H9 (cell line): ENCODE results near the gene TSR1. TPM values are rescaled to one million over a fixed set of nuclear protein-coding genes. Genes with fewer than 3 reads are reported as not detected.

Experiments used
- DNase-seq: peaks from one replicate; pipeline ENCODE4 v3.0.0-alpha.2; 2017
- H2AFZ ChIP-seq: one replicate; pipeline ENCODE4 v1.6.1; 2013; ENCODE audit warnings: mild to moderate bottlenecking, low read length, control low read depth, moderate library complexity
- H2AK5ac ChIP-seq: 2 replicates; pipeline ENCODE4 v1.6.1; 2013; ENCODE audit warnings: low read length, control low read depth, mixed read lengths; ENCODE audit not compliant: insufficient read length
- H2BK120ac ChIP-seq: one replicate; pipeline ENCODE4 v1.6.1; 2013; ENCODE audit warnings: low read depth, mild to moderate bottlenecking, low read length, control low read depth, inconsistent platforms; ENCODE audit not compliant: poor library complexity, severe bottlenecking
- H2BK12ac ChIP-seq: 2 replicates; pipeline ENCODE4 v1.6.1; 2013; ENCODE audit warnings: low read length, control low read depth, mixed read lengths, low read depth; ENCODE audit not compliant: insufficient read length
- H2BK15ac ChIP-seq: 2 replicates; pipeline ENCODE4 v1.6.1; 2013; ENCODE audit warnings: low read depth, low read length, control low read depth
- H2BK20ac ChIP-seq: one replicate; pipeline ENCODE4 v1.6.1; 2013; ENCODE audit warnings: low read depth, mild to moderate bottlenecking, low read length, control low read depth, inconsistent platforms; ENCODE audit not compliant: poor library complexity, severe bottlenecking
- H2BK5ac ChIP-seq: 2 replicates; pipeline ENCODE4 v1.6.1; 2013; ENCODE audit warnings: low read length, control low read depth, mixed read lengths; ENCODE audit not compliant: insufficient read length
- H3K14ac ChIP-seq: 2 replicates; pipeline ENCODE4 v1.6.1; 2013; ENCODE audit warnings: low read length, control low read depth; ENCODE audit not compliant: insufficient read depth
- H3K18ac ChIP-seq: 2 replicates; pipeline ENCODE4 v1.6.1; 2013; ENCODE audit warnings: low read depth, mild to moderate bottlenecking, mixed read lengths, low read length, control low read depth; ENCODE audit not compliant: insufficient read length
- H3K23ac ChIP-seq: 2 replicates; pipeline ENCODE4 v1.6.1; 2013; ENCODE audit warnings: low read length, control low read depth, mixed read lengths, low read depth; ENCODE audit not compliant: insufficient read length
- H3K23me2 ChIP-seq: 2 replicates; pipeline ENCODE4 v1.6.1; 2013; ENCODE audit warnings: low read depth, mild to moderate bottlenecking, mixed read lengths, low read length, control low read depth; ENCODE audit not compliant: insufficient read length, poor library complexity, severe bottlenecking
- H3K27ac ChIP-seq: 2 replicates; pipeline ENCODE4 v1.5.1; 2013; ENCODE audit warnings: low read length, control low read depth, mixed read lengths, low read depth; ENCODE audit not compliant: insufficient read length
- H3K27me3 ChIP-seq: 2 replicates; pipeline ENCODE4 v1.6.1; 2013; ENCODE audit warnings: low read length, control low read depth, inconsistent platforms; ENCODE audit not compliant: insufficient read depth
- H3K4ac ChIP-seq: 2 replicates; pipeline ENCODE4 v1.6.1; 2013; ENCODE audit warnings: low read depth, mild to moderate bottlenecking, control low read depth, inconsistent platforms, low read length, moderate library complexity
- H3K4me1 ChIP-seq: 2 replicates; pipeline ENCODE4 v1.6.1; 2013; ENCODE audit warnings: low read length, control low read depth, inconsistent platforms; ENCODE audit not compliant: insufficient read depth
- H3K4me2 ChIP-seq: 2 replicates; pipeline ENCODE4 v1.6.1; 2013; ENCODE audit warnings: low read length, control low read depth, mixed read lengths; ENCODE audit not compliant: insufficient read length, insufficient read depth
- H3K56ac ChIP-seq: 2 replicates; pipeline ENCODE4 v1.6.1; 2013; ENCODE audit warnings: low read depth, mild to moderate bottlenecking, mixed read lengths, low read length, control low read depth; ENCODE audit not compliant: insufficient read length
- H3K79me1 ChIP-seq: 2 replicates; pipeline ENCODE4 v1.6.1; 2013; ENCODE audit warnings: low read depth, mild to moderate bottlenecking, moderate library complexity, low read length, control low read depth, inconsistent platforms; ENCODE audit not compliant: insufficient read depth, poor library complexity, severe bottlenecking
- H3K79me2 ChIP-seq: 2 replicates; pipeline ENCODE4 v1.6.1; 2013; ENCODE audit warnings: low read length, control low read depth, inconsistent platforms; ENCODE audit not compliant: insufficient read depth
- H3K9ac ChIP-seq: 2 replicates; pipeline ENCODE4 v1.6.1; 2013; ENCODE audit warnings: low read length, control low read depth, mixed read lengths; ENCODE audit not compliant: insufficient read length; ENCODE audit errors: extremely low read depth
- H3K9me3 ChIP-seq: one replicate; pipeline ENCODE4 v1.6.1; 2013; ENCODE audit warnings: low read depth, low read length, inconsistent platforms; ENCODE audit not compliant: control insufficient read depth
- H3T11ph ChIP-seq: one replicate; pipeline ENCODE4 v1.6.1; 2013; ENCODE audit warnings: mild to moderate bottlenecking, low read length, control low read depth, inconsistent platforms
- H4K20me1 ChIP-seq: one replicate; pipeline ENCODE4 v1.6.1; 2013; ENCODE audit not compliant: control insufficient read depth, insufficient read length, insufficient read depth
- H4K5ac ChIP-seq: 2 replicates; pipeline ENCODE4 v1.6.1; 2013; ENCODE audit warnings: low read depth, mild to moderate bottlenecking, mixed read lengths, low read length, control low read depth; ENCODE audit not compliant: insufficient read length
- H4K8ac ChIP-seq: replicated peaks from 2 replicates; pipeline ENCODE4 v1.6.1; 2013; ENCODE audit warnings: low read length, control low read depth, mixed read lengths, low read depth; ENCODE audit not compliant: insufficient read length
- H4K91ac ChIP-seq: 2 replicates; pipeline ENCODE4 v1.6.1; 2013; ENCODE audit warnings: low read depth, mild to moderate bottlenecking, moderate library complexity, mixed read lengths, low read length, control low read depth; ENCODE audit not compliant: insufficient read length
- H3K27ac Mint-ChIP-seq, 3 experiments: 2 replicates in 2 of 3; 3 replicates in 1 of 3; pipeline ENCODE4 v1.8.0; 2020 to 2021; ENCODE audit warnings: mixed read lengths in 3 of 3, mild to moderate bottlenecking in 1 of 3, moderate library complexity in 1 of 3
- H3K27me3 Mint-ChIP-seq: 2 replicates; pipeline ENCODE4 v1.8.0; 2021; ENCODE audit warnings: low read depth, mild to moderate bottlenecking, moderate library complexity, mixed read lengths
- H3K36me3 Mint-ChIP-seq, 3 experiments: 2 replicates in 2 of 3; 3 replicates in 1 of 3; pipeline ENCODE4 v1.8.0; 2020 to 2021; ENCODE audit warnings: low read depth in 3 of 3, mixed read lengths in 3 of 3; ENCODE audit not compliant: insufficient read depth in 1 of 3
- H3K4me1 Mint-ChIP-seq, 2 experiments: 2 replicates each; pipeline ENCODE4 v1.8.0; 2020; ENCODE audit warnings: mixed read lengths in 2 of 2
- H3K4me3 Mint-ChIP-seq, 2 experiments: 2 replicates in 1 of 2; 3 replicates in 1 of 2; pipeline ENCODE4 v1.8.0; 2020 to 2021; ENCODE audit warnings: mild to moderate bottlenecking in 2 of 2, mixed read lengths in 2 of 2, moderate library complexity in 1 of 2
- H3K9me3 Mint-ChIP-seq, 2 experiments: 2 replicates in 1 of 2; 3 replicates in 1 of 2; pipeline ENCODE4 v1.8.0; 2020; ENCODE audit warnings: mild to moderate bottlenecking in 2 of 2, mixed read lengths in 2 of 2, moderate library complexity in 1 of 2
- WGBS: extraction: QIAGEN DNeasy Blood & Tissue Kit; methylation state at CpG from one replicate; pipeline ENCODE4 v1.1.7; 2013; ENCODE audit warnings: missing lambda C conversion rate, low lambda C conversion rate, mixed read lengths; ENCODE audit not compliant: insufficient read length; ENCODE audit errors: extremely low coverage; 5-methylcytosine and 5-hydroxymethylcytosine counted together
- total RNA-seq: library from RNA; stranded (reverse); gene quantifications from 2 replicates; pipeline ENCODE4 v1.2.1, GENCODE V29; 2021
- TF ChIP-seq, protein P1 (sequence below): fragments of 200-600 bp; sonication (generic); conservative IDR thresholded peaks from 3 replicates; pipeline ENCODE4 v1.8.0; 2021; ENCODE audit warnings: antibody characterized with exemption, mild to moderate bottlenecking

The TSR1 gene
- total RNA-seq, 1 experiment from 2014 or later = 81.1 TPM

DNA sequence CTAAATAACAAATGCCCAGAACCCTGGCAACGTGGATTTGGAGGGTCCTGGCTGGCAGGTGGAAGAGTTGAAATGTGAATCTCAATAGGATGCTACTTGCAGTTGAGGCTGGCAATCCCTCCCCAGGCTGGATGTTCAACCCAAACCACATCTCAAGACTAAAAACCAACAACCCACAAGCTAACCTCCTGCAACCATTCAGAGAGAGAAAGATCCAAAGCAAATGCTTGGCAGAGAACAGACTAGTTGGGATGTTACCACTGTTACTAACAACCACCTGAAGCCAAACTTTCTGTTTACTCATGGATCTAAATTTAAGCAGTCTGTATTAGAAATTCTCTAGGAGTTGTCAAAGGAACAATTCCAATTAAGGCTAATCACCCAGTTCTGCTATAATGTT lies 60.5 kb downstream of the TSR1 start:
- H3K14ac ChIP-seq = no peak overlapping the region
- no peaks in the 10 kb centered on the region for H3K79me2 ChIP-seq
- H4K5ac ChIP-seq = no peak overlapping the region
- no peak overlapping the region for H3K4me2 ChIP-seq
- no peak overlapping the region for H2BK5ac ChIP-seq
- H2BK15ac ChIP-seq = no peak overlapping the region
- no peaks in the 10 kb centered on the region for H3K23me2 ChIP-seq
- no peak overlapping the region for H2BK120ac ChIP-seq
- H3K9me3 ChIP-seq = no peaks in the 10 kb centered on the region
- no peak overlapping the region for H3K9ac ChIP-seq
- H4K91ac ChIP-seq = no peak overlapping the region
- no peak overlapping the region for H2BK20ac ChIP-seq
- H3K27me3 ChIP-seq = no peaks in the 10 kb centered on the region
- no peaks in the 10 kb centered on the region for H3K4me1 ChIP-seq
- H2AK5ac ChIP-seq = no peak overlapping the region
- no peak overlapping the region for H3K18ac ChIP-seq
- H4K8ac ChIP-seq = no peak overlapping the region
- H3K4ac ChIP-seq = no peak overlapping the region
- TF ChIP-seq, protein P1, sequence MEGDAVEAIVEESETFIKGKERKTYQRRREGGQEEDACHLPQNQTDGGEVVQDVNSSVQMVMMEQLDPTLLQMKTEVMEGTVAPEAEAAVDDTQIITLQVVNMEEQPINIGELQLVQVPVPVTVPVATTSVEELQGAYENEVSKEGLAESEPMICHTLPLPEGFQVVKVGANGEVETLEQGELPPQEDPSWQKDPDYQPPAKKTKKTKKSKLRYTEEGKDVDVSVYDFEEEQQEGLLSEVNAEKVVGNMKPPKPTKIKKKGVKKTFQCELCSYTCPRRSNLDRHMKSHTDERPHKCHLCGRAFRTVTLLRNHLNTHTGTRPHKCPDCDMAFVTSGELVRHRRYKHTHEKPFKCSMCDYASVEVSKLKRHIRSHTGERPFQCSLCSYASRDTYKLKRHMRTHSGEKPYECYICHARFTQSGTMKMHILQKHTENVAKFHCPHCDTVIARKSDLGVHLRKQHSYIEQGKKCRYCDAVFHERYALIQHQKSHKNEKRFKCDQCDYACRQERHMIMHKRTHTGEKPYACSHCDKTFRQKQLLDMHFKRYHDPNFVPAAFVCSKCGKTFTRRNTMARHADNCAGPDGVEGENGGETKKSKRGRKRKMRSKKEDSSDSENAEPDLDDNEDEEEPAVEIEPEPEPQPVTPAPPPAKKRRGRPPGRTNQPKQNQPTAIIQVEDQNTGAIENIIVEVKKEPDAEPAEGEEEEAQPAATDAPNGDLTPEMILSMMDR = no peak
- no peaks in the 10 kb centered on the region for H3K79me1 ChIP-seq
- no peak overlapping the region for H2AFZ ChIP-seq
- H2BK12ac ChIP-seq = no peak overlapping the region
- DNase-seq = no peak
- no peak overlapping the region for H3K27ac ChIP-seq
- no peak overlapping the region for H3K4me3 Mint-ChIP-seq
- H3T11ph ChIP-seq = no peak overlapping the region
- H3K27me3 Mint-ChIP-seq = no peaks in the 10 kb centered on the region; the same call in 1 of the 2 replicates
- peaks cover 5 to 34% (median 14%) of the 10 kb centered on the region in 3 experiments; a peak in 6 of 7 replicates for H3K36me3 Mint-ChIP-seq
- H4K20me1 ChIP-seq = no peaks in the 10 kb centered on the region
- H3K4me1 Mint-ChIP-seq = no peaks in the 10 kb centered on the region
- H3K23ac ChIP-seq = no peak overlapping the region
- H3K27ac Mint-ChIP-seq = peak overlapping the region in 1 of 3 experiments; percentile 6; a peak in 1 of 7 replicates
- H3K9me3 Mint-ChIP-seq = no peaks in the 10 kb centered on the region
- H3K56ac ChIP-seq = no peak overlapping the region
- no CpG with 5 or more reads among the region's 1 CpG for WGBS
